Trophoblast cell (in vitro differentiated cells and primary cell): ENCODE data around the gene PSD2.

Experiments
- DNase-seq, 2 donors: peaks; one replicate each; pipeline ENCODE4 v3.0.0-alpha.2; 2016
- H2AFZ ChIP-seq: 2 replicates; pipeline ENCODE4 v1.6.1; 2013; ENCODE audit warnings: low read length, moderate library complexity, mild to moderate bottlenecking; ENCODE audit not compliant: insufficient read depth, poor library complexity
- H2AK5ac ChIP-seq: 2 replicates; pipeline ENCODE4 v1.6.1; 2013; ENCODE audit warnings: mild to moderate bottlenecking, low read length
- H2BK120ac ChIP-seq: 2 replicates; pipeline ENCODE4 v1.6.1; 2013; ENCODE audit warnings: low read length, mild to moderate bottlenecking, moderate library complexity; ENCODE audit not compliant: insufficient read depth, poor library complexity
- H2BK12ac ChIP-seq: 2 replicates; pipeline ENCODE4 v1.6.1; 2013; ENCODE audit warnings: mild to moderate bottlenecking, low read length, moderate library complexity
- H2BK5ac ChIP-seq: 2 replicates; pipeline ENCODE4 v1.6.1; 2013; ENCODE audit warnings: low read length, low read depth, moderate library complexity, mild to moderate bottlenecking; ENCODE audit not compliant: poor library complexity
- H3K14ac ChIP-seq: 2 replicates; pipeline ENCODE4 v1.6.1; 2013; ENCODE audit warnings: mild to moderate bottlenecking, low read length
- H3K18ac ChIP-seq: 2 replicates; pipeline ENCODE4 v1.6.1; 2013; ENCODE audit warnings: mild to moderate bottlenecking, low read length
- H3K23ac ChIP-seq: 2 replicates; pipeline ENCODE4 v1.6.1; 2013; ENCODE audit warnings: low read length
- H3K27ac ChIP-seq: 2 replicates; pipeline ENCODE4 v1.5.1; 2013; ENCODE audit warnings: low read depth, mild to moderate bottlenecking, inconsistent platforms, low read length, moderate library complexity
- H3K27me3 ChIP-seq: 2 replicates; pipeline ENCODE4 v1.6.1; 2013; ENCODE audit warnings: inconsistent platforms, mild to moderate bottlenecking, low read length, moderate library complexity; ENCODE audit not compliant: insufficient read depth
- H3K36me3 ChIP-seq, 2 experiments: 1 replicate in 1 of 2; 2 replicates in 1 of 2; pipeline ENCODE4 v1.6.1; 2013; ENCODE audit warnings: low read length in 2 of 2, mild to moderate bottlenecking in 2 of 2, moderate library complexity in 1 of 2; ENCODE audit not compliant: insufficient read depth in 2 of 2, control insufficient read depth in 1 of 2
- H3K4ac ChIP-seq: 2 replicates; pipeline ENCODE4 v1.6.1; 2013; ENCODE audit warnings: low read depth, mild to moderate bottlenecking, low read length, moderate library complexity
- H3K4me1 ChIP-seq, 2 experiments: 1 replicate in 1 of 2; 2 replicates in 1 of 2; pipeline ENCODE4 v1.6.1; 2013; ENCODE audit warnings: low read length in 2 of 2, mild to moderate bottlenecking in 2 of 2, moderate library complexity in 1 of 2; ENCODE audit not compliant: insufficient read depth in 2 of 2, control insufficient read depth in 1 of 2
- H3K4me2 ChIP-seq: 2 replicates; pipeline ENCODE4 v1.6.1; 2013; ENCODE audit warnings: inconsistent platforms, mild to moderate bottlenecking, low read length, moderate library complexity
- H3K4me3 ChIP-seq: 2 replicates; pipeline ENCODE4 v1.5.1; 2013; ENCODE audit warnings: mild to moderate bottlenecking, low read depth, low read length, inconsistent platforms
- H3K79me1 ChIP-seq: one replicate; pipeline ENCODE4 v1.6.1; 2013; ENCODE audit warnings: low read length
- H3K79me2 ChIP-seq: 2 replicates; pipeline ENCODE4 v1.6.1; 2013; ENCODE audit warnings: low read length, mild to moderate bottlenecking; ENCODE audit not compliant: control insufficient read depth, insufficient read depth, poor library complexity
- H3K9ac ChIP-seq: 2 replicates; pipeline ENCODE4 v1.6.1; 2013; ENCODE audit warnings: mild to moderate bottlenecking, low read length
- H3K9me3 ChIP-seq: 2 replicates; pipeline ENCODE4 v1.6.1; 2013; ENCODE audit warnings: low read depth, mild to moderate bottlenecking, control low read depth, inconsistent platforms, low read length; ENCODE audit not compliant: insufficient read depth
- H4K12ac ChIP-seq: 2 replicates; pipeline ENCODE4 v1.6.1; 2013; ENCODE audit warnings: low read depth, mild to moderate bottlenecking, low read length, moderate library complexity
- H4K8ac ChIP-seq: 2 replicates; pipeline ENCODE4 v1.6.1; 2013; ENCODE audit warnings: low read depth, mild to moderate bottlenecking, low read length, moderate library complexity
- H4K91ac ChIP-seq: one replicate; pipeline ENCODE4 v1.6.1; 2013; ENCODE audit warnings: low read depth, mild to moderate bottlenecking, low read length, moderate library complexity
- WGBS: extraction: QIAGEN DNeasy Blood & Tissue Kit; methylation state at CpG from one replicate; pipeline ENCODE4 v1.1.7; 2013; ENCODE audit warnings: missing lambda C conversion rate; ENCODE audit not compliant: insufficient read length, insufficient coverage; ENCODE audit errors: extremely low coverage; 5-methylcytosine and 5-hydroxymethylcytosine counted together

The PSD2 gene

GRCh38 chr5:139806111-139806510 is 10.5 kb downstream of the PSD2 start:
- H3K18ac ChIP-seq, result no peak overlapping the region
- WGBS, result no CpG with 5 or more reads among the region's 4 CpGs

DNA sequence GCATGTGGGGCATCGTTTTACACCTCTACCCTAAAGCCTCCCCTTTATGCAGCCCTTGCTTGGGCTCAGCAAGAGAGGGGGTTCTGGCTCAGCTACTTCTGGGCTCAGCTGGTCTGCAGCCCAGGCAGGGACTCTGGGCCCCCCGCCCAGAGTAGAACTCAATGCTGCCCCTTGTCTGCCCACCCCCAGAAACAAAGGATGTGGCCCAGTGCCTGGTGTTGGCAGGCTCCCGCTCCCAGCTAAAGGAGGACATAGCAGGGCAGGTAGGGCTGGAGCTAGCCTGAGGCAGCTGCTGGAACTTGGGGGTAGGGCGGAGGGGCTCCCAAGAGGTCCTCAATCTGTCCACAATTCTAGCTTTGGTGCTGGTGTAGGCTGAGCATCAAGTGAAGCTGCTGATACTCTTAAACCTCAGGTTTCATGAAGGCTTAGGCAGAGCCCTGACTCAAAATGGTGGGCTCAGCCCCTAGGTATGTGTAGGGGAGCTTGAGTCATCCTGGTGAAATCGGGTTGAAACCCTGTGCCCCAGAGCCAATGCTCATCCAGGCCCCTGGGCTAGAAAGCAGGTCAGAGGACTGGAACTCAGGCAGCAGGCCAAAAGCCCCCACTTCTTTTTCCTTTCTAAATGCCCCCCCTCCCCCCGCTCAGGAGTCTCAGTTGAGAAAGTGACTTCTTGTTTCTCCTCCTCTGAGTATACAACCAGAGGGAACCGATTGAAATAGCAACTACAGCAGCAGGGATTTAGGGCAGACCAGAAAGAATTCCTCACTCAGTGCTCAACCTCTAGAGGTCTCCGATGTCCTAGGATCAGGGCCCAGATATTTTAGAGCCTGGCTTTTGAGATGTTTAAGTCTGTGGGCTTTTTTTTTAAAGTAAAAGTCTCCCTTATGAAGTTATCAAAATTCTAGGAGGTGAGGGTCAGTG is 11.4 kb downstream of the PSD2 start:
- no peak overlapping the region for H3K14ac ChIP-seq
- no peak overlapping the region for H3K18ac ChIP-seq
- H4K91ac ChIP-seq, result no peak overlapping the region
- no peak overlapping the region for H3K9ac ChIP-seq
- no peaks in the 10 kb centered on the region for H3K27me3 ChIP-seq
- no peaks in the 10 kb centered on the region for H3K79me2 ChIP-seq
- no peaks in the 10 kb centered on the region for H3K79me1 ChIP-seq
- peaks cover 4% of the 10 kb centered on the region for H3K9me3 ChIP-seq
- H2BK5ac ChIP-seq, result no peak overlapping the region
- H2BK12ac ChIP-seq, result no peak overlapping the region
- H3K36me3 ChIP-seq, result no peaks in the 10 kb centered on the region
- H3K27ac ChIP-seq, result no peak overlapping the region
- no peak overlapping the region for H4K12ac ChIP-seq
- no peak overlapping the region for H3K4ac ChIP-seq
- no CpG with 5 or more reads among the region's 8 CpGs for WGBS
- no peak overlapping the region for H3K4me3 ChIP-seq
- H2AFZ ChIP-seq, result no peak overlapping the region
- no peak overlapping the region for H2AK5ac ChIP-seq
- no peak for DNase-seq
- H3K4me2 ChIP-seq, result no peak overlapping the region
- H3K23ac ChIP-seq, result no peak overlapping the region
- H4K8ac ChIP-seq, result no peak overlapping the region
- no peak overlapping the region for H2BK120ac ChIP-seq
- peaks cover 0 to 2% of the 10 kb centered on the region in 2 experiments for H3K4me1 ChIP-seq

More at GRCh38 chr5:139806111-139806510, 10.5 kb downstream of the PSD2 start:
- Histone ChIP-seq H3K27ac (no peak overlapping the region), H3K9me3 (peaks cover 4% of the 10 kb centered on the region), H3K4me2 (no peak overlapping the region), H2BK120ac (no peak overlapping the region), H3K4me3 (no peak overlapping the region), H4K91ac (no peak overlapping the region), H3K23ac (no peak overlapping the region), H2BK5ac (no peak overlapping the region), H3K4me1 (peaks cover 0 to 2% of the 10 kb centered on the region in 2 experiments), H3K79me2 (no peaks in the 10 kb centered on the region), H2AK5ac (no peak overlapping the region), H3K14ac (no peak overlapping the region), H3K36me3 (no peaks in the 10 kb centered on the region), H2AFZ (no peak overlapping the region), H4K8ac (no peak overlapping the region), H3K27me3 (peaks cover 2% of the 10 kb centered on the region), H3K9ac (no peak overlapping the region), H4K12ac (no peak overlapping the region), H3K79me1 (no peaks in the 10 kb centered on the region), H2BK12ac (no peak overlapping the region), H3K4ac (no peak overlapping the region)
- no peak for DNase-seq

GRCh38 chr5:139807647-139808030 is 12.0 kb downstream of the PSD2 start:
- Histone ChIP-seq H4K12ac (no peak overlapping the region), H2AK5ac (no peak overlapping the region), H2BK12ac (no peak overlapping the region), H3K36me3 (no peaks in the 10 kb centered on the region), H2BK5ac (no peak overlapping the region), H4K91ac (no peak overlapping the region), H2AFZ (no peak overlapping the region), H3K9me3 (peaks cover 4% of the 10 kb centered on the region), H3K9ac (no peak overlapping the region), H4K8ac (no peak overlapping the region), H3K27ac (no peak overlapping the region), H3K4me1 (peaks cover 0 to 2% of the 10 kb centered on the region in 2 experiments), H3K27me3 (no peaks in the 10 kb centered on the region), H3K14ac (no peak overlapping the region), H3K4me2 (no peak overlapping the region), H3K79me2 (no peaks in the 10 kb centered on the region), H3K23ac (no peak overlapping the region), H3K4ac (no peak overlapping the region), H3K79me1 (no peaks in the 10 kb centered on the region), H3K4me3 (no peak overlapping the region), H3K18ac (no peak overlapping the region), H2BK120ac (no peak overlapping the region)
- no peak for DNase-seq
- WGBS, result no CpG with 5 or more reads among the region's 6 CpGs

DNA sequence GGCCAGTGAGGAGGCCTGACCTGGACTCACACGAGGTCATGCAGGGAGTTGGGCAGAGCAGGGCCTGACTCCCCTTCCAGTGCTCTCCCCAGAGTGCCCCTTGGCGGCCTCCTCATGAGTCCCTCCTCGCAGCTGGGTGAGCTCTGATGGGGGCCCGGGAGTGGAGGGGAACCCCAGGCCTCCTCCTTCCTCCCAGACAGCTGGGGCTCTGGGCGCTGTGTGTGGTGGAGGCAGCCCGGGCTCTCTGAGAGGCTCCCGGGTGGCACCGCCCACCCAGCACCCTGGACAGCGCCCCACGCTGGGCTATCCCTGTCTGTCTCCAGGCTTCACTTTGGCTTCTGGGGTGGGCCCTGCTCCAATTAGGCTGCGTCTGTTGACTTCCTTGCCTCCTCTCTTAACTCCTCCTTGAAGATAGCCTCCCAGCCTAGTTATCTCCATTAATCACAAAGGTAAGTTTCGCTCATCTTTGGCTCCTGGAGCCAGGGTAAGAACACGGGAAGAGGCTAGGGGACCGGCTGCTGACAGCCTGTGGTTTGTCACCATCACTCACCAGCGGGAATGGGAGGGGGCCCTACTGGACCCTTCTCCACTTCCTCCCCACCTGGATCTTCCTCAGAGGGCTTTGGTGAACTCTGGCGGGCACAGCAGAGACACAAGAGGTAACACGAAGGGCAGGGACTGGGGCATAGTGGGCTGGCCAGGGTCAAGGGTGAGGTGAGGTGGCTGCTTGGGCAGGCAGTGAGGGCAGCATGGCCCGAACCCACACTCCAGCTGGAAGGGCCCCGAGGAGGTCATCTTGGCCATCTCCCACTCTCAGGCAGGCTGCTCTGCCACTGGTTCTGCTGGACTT is 13.1 kb downstream of the PSD2 start:
- no peak overlapping the region for H2BK5ac ChIP-seq

More for the DNA sequence above, 13.1 kb downstream of the PSD2 start:
- H3K4me2 ChIP-seq, result no peak overlapping the region
- no peak overlapping the region for H2AFZ ChIP-seq
- H3K4me1 ChIP-seq, result peaks cover 0 to 2% of the 10 kb centered on the region in 2 experiments
- H3K9ac ChIP-seq, result no peak overlapping the region
- H3K14ac ChIP-seq, result no peak overlapping the region
- peaks cover 4% of the 10 kb centered on the region for H3K9me3 ChIP-seq
- H2AK5ac ChIP-seq, result no peak overlapping the region
- H3K27me3 ChIP-seq, result no peaks in the 10 kb centered on the region
- no peak overlapping the region for H2BK120ac ChIP-seq
- no peak overlapping the region for H4K12ac ChIP-seq
- no CpG with 5 or more reads among the region's 19 CpGs for whole genome bisulfite sequencing
- no peak overlapping the region for H3K4me3 ChIP-seq
- no peaks in the 10 kb centered on the region for H3K79me2 ChIP-seq
- H3K79me1 ChIP-seq, result no peaks in the 10 kb centered on the region
- H3K27ac ChIP-seq, result no peak overlapping the region
- H4K91ac ChIP-seq, result no peak overlapping the region
- no peak overlapping the region for H3K4ac ChIP-seq
- H2BK12ac ChIP-seq, result no peak overlapping the region
- no peak overlapping the region for H3K18ac ChIP-seq
- no peak overlapping the region for H3K23ac ChIP-seq
- no peaks in the 10 kb centered on the region for H3K36me3 ChIP-seq
- no peak overlapping the region for H4K8ac ChIP-seq
- peak in 1 of 2 donors; percentile 48 for DNase-seq
